ENCODE measurements around the gene SCMH1. TPM values are rescaled to one million over a fixed set of nuclear protein-coding genes. Genes with fewer than 3 reads are reported as not detected.
"Not testable (repeated sequence)": the region's sequence is repeated elsewhere in the genome, so short reads cannot be mapped to it uniquely, and the experiment has no call there.

Gene SCMH1
- total RNA-seq, 2 experiments from 2014 or later: 25.1 to 30.3 TPM

DNA sequence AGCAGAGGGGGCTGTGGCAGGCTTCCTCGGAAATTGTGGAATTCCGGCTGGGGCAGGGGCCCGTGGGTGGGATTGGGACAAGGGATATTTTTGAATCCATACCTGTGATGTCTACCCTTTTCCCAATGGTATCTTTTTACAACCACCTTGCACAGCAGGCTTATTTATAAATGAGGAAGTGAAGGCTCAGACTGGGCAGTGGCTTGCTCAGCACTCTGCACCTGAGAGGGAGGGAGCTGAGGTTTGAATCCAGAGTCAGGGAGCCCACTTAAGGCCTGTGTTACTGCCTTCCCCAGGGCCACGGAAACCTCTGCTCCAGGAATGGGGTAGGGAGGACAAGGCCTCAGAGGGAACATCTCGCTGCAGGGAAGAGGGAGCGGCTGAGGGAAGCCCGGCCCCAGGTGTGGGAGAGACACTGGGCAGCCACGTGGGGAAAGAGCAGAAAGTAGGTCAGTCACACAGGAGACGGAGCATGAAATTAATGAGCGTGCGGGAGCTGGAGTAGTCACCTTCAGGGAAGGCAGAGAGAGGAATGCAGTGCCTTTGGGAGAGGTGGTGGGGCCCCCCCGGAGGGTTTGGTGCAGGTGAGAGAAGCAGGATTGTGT is 35.4 kb upstream of the SCMH1 start:
- ChIA-PET POLR2A (no interaction called here), CTCF (no interaction called here)
- no peaks in the 10 kb centered on the region for H3K4me1 Mint-ChIP-seq (ENCODE audit: low read depth)
- H3K9me3 Mint-ChIP-seq (ENCODE audit: insufficient read depth): no peaks in the 10 kb centered on the region
- H3K27ac Mint-ChIP-seq: no peak overlapping the region
- H3K4me3 Mint-ChIP-seq: no peak overlapping the region
- H3K27me3 Mint-ChIP-seq (ENCODE audit: low read depth): peaks cover 10% of the 10 kb centered on the region
- DNase-seq (no peak), ATAC-seq (no peak)
- no peaks in the 10 kb centered on the region for H3K36me3 Mint-ChIP-seq (ENCODE audit: low read depth)

DNA sequence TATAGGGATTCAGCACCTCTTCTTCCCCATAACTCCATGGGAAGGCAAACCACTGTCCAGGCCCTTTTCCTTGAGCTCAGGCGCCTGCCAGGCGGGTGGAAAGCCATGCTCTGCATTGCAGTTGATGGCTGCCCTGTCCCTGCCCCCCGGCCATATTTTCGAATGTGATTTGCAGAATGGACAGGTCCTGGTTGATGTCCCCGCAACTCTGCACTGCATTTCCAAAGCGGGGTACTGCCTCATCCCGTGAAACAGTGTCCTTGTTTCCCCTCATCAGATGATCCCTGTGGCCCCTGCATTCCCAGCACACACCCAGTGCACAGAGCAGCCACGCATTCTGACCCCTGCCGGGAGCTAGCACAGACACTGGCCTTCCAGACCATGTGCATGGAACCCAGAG is 33.7 kb upstream of the SCMH1 start:
- peaks cover 14% of the 10 kb centered on the region for H3K27me3 Mint-ChIP-seq (ENCODE audit: low read depth)
- no peak overlapping the region for H3K27ac Mint-ChIP-seq
- DNase-seq (no peak), ATAC-seq (no peak)
- ChIA-PET CTCF (interaction anchor here (1.5 kb wide), 1 partner anchor 10 kb away, joined by 4 read pairs; no protein-coding TSS in a partner anchor), POLR2A (no interaction called here)
- H3K4me1 Mint-ChIP-seq (ENCODE audit: low read depth): no peaks in the 10 kb centered on the region
- no peaks in the 10 kb centered on the region for H3K36me3 Mint-ChIP-seq (ENCODE audit: low read depth)
- H3K4me3 Mint-ChIP-seq: no peak overlapping the region
- no peaks in the 10 kb centered on the region for H3K9me3 Mint-ChIP-seq (ENCODE audit: insufficient read depth)

DNA sequence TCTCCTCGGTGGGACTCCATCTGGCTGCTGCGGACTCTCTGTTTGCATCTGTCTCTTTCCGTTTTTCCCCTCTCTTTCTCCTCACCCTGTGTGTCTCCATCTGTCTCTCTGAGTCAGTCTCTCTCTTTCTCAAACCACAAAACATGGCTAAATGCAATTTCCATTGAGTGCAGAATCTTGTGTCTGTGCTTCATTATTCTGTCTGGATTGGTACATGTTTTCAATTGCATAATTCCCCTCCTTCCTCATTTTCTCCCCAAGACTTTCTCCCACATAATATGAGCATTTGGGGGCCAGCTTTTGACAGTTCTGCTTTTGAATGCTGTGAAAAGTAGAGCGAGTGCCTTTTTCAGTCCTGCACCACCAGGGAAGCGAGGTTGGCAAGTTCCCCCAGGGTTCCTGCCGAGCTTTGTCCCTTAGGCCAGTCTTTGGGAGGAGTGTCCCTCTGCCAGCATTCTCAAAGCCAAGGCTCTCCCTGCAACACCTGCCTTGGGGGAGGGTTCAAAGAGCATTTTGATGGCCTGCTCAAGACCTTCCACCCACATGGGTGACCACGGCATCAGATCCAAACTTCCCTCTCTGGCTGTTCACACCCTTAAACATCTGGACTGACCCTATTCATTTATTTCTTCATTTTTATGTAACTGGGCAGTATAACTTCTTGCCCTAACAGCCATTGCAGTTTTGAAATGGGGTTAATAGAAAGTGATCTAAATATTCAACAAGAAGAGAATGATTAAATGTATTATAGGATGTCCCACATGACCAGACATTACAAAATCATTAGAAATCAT is 32.8 kb upstream of the SCMH1 start:
- Mint-ChIP-seq H3K27ac (no peak overlapping the region), H3K9me3 (ENCODE audit: insufficient read depth) (no peaks in the 10 kb centered on the region), H3K27me3 (ENCODE audit: low read depth) (peaks cover 14% of the 10 kb centered on the region), H3K4me1 (ENCODE audit: low read depth) (no peaks in the 10 kb centered on the region), H3K4me3 (no peak overlapping the region), H3K36me3 (ENCODE audit: low read depth) (no peaks in the 10 kb centered on the region)
- DNase-seq (no peak), ATAC-seq (no peak)
- POLR2A ChIA-PET: no interaction called here
- CTCF ChIA-PET: no interaction called here

- no peak for ATAC-seq
- no peaks in the 10 kb centered on the region for H3K9me3 Mint-ChIP-seq (ENCODE audit: insufficient read depth)
- peaks cover 20% of the 10 kb centered on the region for H3K27me3 Mint-ChIP-seq (ENCODE audit: low read depth)
- no peak overlapping the region for H3K4me3 Mint-ChIP-seq
- H3K27ac Mint-ChIP-seq: no peak overlapping the region
- ChIA-PET POLR2A (no interaction called here), CTCF (interaction anchor here (0.8 to 1.2 kb wide), 3 partner anchors 10 to 161 kb away, joined by 3 to 5 read pairs (median 3); no protein-coding TSS in a partner anchor)
- no peaks in the 10 kb centered on the region for H3K36me3 Mint-ChIP-seq (ENCODE audit: low read depth)
- no peak for DNase-seq
- H3K4me1 Mint-ChIP-seq (ENCODE audit: low read depth): no peaks in the 10 kb centered on the region
Measured at GRCh38 chr1:41272601-41273000, 30.5 kb upstream of the SCMH1 start.

DNA sequence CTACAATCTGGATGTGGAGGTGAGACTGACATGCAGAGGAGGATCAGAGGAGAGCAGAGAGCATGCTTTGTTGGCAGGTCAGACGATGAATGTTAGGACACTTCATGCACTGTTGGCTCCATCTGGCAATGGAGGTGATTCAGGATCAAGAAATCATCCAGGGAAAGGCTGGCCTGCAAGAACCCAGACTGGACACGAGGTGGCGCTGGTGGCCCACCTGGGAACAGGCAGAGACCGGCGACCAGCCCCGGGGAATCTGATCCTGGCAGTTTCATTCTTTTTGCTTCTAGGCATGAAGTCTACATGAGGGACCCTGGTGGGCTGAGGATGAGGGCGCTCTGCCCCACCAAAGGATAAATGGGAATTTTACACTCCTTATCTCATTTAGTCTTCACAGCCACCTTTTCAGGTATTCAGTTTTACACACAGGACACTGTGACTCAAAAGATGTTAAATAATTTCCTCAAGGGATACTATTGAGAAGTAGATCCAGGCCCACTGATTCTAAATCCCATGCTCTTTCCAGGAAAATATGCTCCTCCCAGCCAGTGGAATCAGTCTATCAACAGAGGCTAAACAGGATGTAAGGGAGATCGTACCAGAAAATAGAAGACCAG is 26.2 kb upstream of the SCMH1 start:
- no peaks in the 10 kb centered on the region for H3K9me3 Mint-ChIP-seq (ENCODE audit: insufficient read depth)
- H3K4me1 Mint-ChIP-seq (ENCODE audit: low read depth): no peaks in the 10 kb centered on the region
- CTCF ChIA-PET: interaction anchor here (1.0 to 1.8 kb wide), 4 partner anchors 11 to 150 kb away, joined by 3 to 7 read pairs (median 4); no protein-coding TSS in a partner anchor
- peak; percentile 66 for DNase-seq
- H3K27me3 Mint-ChIP-seq (ENCODE audit: low read depth): peaks cover 15% of the 10 kb centered on the region
- H3K27ac Mint-ChIP-seq: no peak overlapping the region
- POLR2A ChIA-PET: no interaction called here
- no peak for ATAC-seq
- H3K36me3 Mint-ChIP-seq (ENCODE audit: low read depth): no peaks in the 10 kb centered on the region
- no peak overlapping the region for H3K4me3 Mint-ChIP-seq

GRCh38 chr1:41261926-41262618 is 20.0 kb upstream of the SCMH1 start:
- H3K4me1 Mint-ChIP-seq (ENCODE audit: low read depth): no peaks in the 10 kb centered on the region
- H3K9me3 Mint-ChIP-seq (ENCODE audit: insufficient read depth): no peaks in the 10 kb centered on the region
- ATAC-seq (no peak), DNase-seq (no peak)
- no peak overlapping the region for H3K27ac Mint-ChIP-seq
- ChIA-PET POLR2A (no interaction called here), CTCF (interaction anchor here (0.9 to 1.8 kb wide), 4 partner anchors 11 to 171 kb away, joined by 3 to 5 read pairs (median 4); no protein-coding TSS in a partner anchor)
- no peak overlapping the region for H3K4me3 Mint-ChIP-seq
- H3K27me3 Mint-ChIP-seq (ENCODE audit: low read depth): no peaks in the 10 kb centered on the region
- no peaks in the 10 kb centered on the region for H3K36me3 Mint-ChIP-seq (ENCODE audit: low read depth)

GRCh38 chr1:41260768-41261167 is 18.7 kb upstream of the SCMH1 start:
- peaks cover 11% of the 10 kb centered on the region for H3K27me3 Mint-ChIP-seq (ENCODE audit: low read depth)
- no peaks in the 10 kb centered on the region for H3K4me1 Mint-ChIP-seq (ENCODE audit: low read depth)
- no peak overlapping the region for H3K4me3 Mint-ChIP-seq
- ChIA-PET CTCF (no interaction called here), POLR2A (no interaction called here)
- no peaks in the 10 kb centered on the region for H3K36me3 Mint-ChIP-seq (ENCODE audit: low read depth)
- H3K9me3 Mint-ChIP-seq (ENCODE audit: insufficient read depth): no peaks in the 10 kb centered on the region
- ATAC-seq: no peak
- no peak for DNase-seq
- H3K27ac Mint-ChIP-seq: no peak overlapping the region

GRCh38 chr1:41259221-41259620 is 17.1 kb upstream of the SCMH1 start:
- Mint-ChIP-seq H3K4me1 (ENCODE audit: low read depth) (no peaks in the 10 kb centered on the region), H3K9me3 (ENCODE audit: insufficient read depth) (no peaks in the 10 kb centered on the region), H3K4me3 (no peak overlapping the region), H3K36me3 (ENCODE audit: low read depth) (no peaks in the 10 kb centered on the region), H3K27me3 (ENCODE audit: low read depth) (peaks cover 19% of the 10 kb centered on the region), H3K27ac (no peak overlapping the region)
- ATAC-seq (no peak), DNase-seq (no peak)
- ChIA-PET POLR2A (no interaction called here), CTCF (interaction anchor here (0.6 to 0.8 kb wide), 5 partner anchors 8 to 175 kb away, joined by 3 to 5 read pairs (median 3); no protein-coding TSS in a partner anchor)

- no peak for DNase-seq
- Mint-ChIP-seq H3K4me3 (no peak overlapping the region), H3K4me1 (ENCODE audit: low read depth) (no peaks in the 10 kb centered on the region), H3K9me3 (ENCODE audit: insufficient read depth) (peaks cover 6% of the 10 kb centered on the region), H3K27ac (no peak overlapping the region), H3K36me3 (ENCODE audit: low read depth) (peaks cover 3% of the 10 kb centered on the region), H3K27me3 (ENCODE audit: low read depth) (peaks cover 41% of the 10 kb centered on the region)
- POLR2A ChIA-PET: no interaction called here
- no peak for ATAC-seq
- CTCF ChIA-PET: no interaction called here
Measured at GRCh38 chr1:41255978-41256377, 13.9 kb upstream of the SCMH1 start.

DNA sequence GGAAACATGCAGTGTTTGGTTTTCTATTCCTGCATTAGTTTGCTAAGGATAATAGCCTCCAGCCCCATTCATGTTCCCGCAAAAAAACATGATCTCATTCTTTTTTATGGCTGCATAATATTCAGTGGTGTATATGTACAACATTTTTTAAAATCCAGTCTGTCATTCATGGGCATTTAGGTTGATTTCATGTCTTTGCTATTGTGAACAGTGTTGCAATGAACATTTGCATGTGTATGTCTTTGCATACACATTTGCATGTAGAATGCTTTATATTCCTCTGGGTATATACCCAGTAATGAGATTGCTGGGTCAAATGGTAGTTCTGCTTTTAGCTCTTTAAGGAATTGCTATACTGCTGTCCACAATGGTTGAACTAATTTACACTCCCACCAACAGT is 9.0 kb upstream of the SCMH1 start:
- POLR2A ChIA-PET; H3K9me3 Mint-ChIP-seq (ENCODE audit: insufficient read depth); H3K4me3 Mint-ChIP-seq; DNase-seq; H3K36me3 Mint-ChIP-seq (ENCODE audit: low read depth); H3K4me1 Mint-ChIP-seq (ENCODE audit: low read depth); ATAC-seq; H3K27ac Mint-ChIP-seq: not testable (repeated sequence)
- CTCF ChIA-PET: interaction anchor here (1.5 kb wide), 1 partner anchor 11 kb away, joined by 3 read pairs; no protein-coding TSS in a partner anchor
- H3K27me3 Mint-ChIP-seq (ENCODE audit: low read depth): peaks cover 40% of the 10 kb centered on the region

DNA sequence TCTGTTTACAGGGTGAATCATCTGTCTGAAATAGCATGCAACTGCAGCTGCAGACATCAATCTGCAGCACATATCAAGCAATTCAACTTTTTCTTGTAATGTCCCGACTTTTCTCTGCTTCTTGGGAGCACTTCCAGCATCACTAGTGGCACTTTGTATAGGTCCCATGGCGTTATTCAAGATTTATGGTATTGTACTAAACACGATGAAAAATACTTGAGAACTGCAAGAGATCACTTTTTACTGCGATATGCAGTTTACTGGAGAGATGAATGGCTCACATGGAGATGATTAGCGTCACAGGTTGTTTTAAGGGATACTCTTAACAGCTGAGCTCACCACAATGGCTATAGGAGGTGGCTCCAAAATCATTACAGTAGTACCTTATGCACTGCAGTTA is 7.2 kb upstream of the SCMH1 start:
- ChIA-PET CTCF (no interaction called here), POLR2A (no interaction called here)
- peaks cover 36% of the 10 kb centered on the region for H3K27me3 Mint-ChIP-seq (ENCODE audit: low read depth)
- H3K9me3 Mint-ChIP-seq (ENCODE audit: insufficient read depth): peaks cover 6% of the 10 kb centered on the region
- ATAC-seq (no peak), DNase-seq (no peak)
- H3K4me1 Mint-ChIP-seq (ENCODE audit: low read depth): peaks cover 9% of the 10 kb centered on the region
- peaks cover 3% of the 10 kb centered on the region for H3K36me3 Mint-ChIP-seq (ENCODE audit: low read depth)
- H3K27ac Mint-ChIP-seq: no peak overlapping the region
- H3K4me3 Mint-ChIP-seq: no peak overlapping the region

DNA sequence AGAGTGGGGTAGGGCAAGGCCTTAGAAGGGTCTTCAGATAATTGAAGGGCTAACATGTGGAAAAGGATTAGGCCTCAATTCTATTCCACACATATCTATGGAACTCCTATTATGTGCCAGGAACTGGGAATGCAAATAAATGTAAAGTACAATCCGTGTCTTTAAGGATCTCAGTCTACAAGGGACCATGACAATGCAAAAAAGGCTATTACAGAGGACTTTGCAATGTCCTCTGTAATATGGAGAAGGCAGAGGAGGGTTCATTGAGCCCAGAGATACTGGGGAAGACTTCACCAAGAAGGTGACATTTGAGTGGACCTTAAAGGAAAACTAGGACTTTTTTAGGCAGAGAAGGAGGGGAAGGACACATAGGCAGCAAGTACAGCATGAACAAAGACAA is 4.5 kb upstream of the SCMH1 start:
- ChIA-PET CTCF (interaction anchor here (1.5 kb wide), 1 partner anchor 10 kb away, joined by 3 read pairs; no protein-coding TSS in a partner anchor), POLR2A (no interaction called here)
- no peaks in the 10 kb centered on the region for H3K9me3 Mint-ChIP-seq (ENCODE audit: insufficient read depth)
- DNase-seq (no peak), ATAC-seq (no peak)
- H3K27me3 Mint-ChIP-seq (ENCODE audit: low read depth): peaks cover 16% of the 10 kb centered on the region
- no peak overlapping the region for H3K4me3 Mint-ChIP-seq
- no peak overlapping the region for H3K27ac Mint-ChIP-seq
- peaks cover 25% of the 10 kb centered on the region for H3K4me1 Mint-ChIP-seq (ENCODE audit: low read depth)
- no peaks in the 10 kb centered on the region for H3K36me3 Mint-ChIP-seq (ENCODE audit: low read depth)

All from activated CD8-positive, alpha-beta T cell treated with anti-CD3 and anti-CD28 coated beads, Interleukin-2, amount 10 ng/mL, durations not matched to agents 7 days and 5 days (primary cell).